ENCODE results near the gene TTPAL.

DNA sequence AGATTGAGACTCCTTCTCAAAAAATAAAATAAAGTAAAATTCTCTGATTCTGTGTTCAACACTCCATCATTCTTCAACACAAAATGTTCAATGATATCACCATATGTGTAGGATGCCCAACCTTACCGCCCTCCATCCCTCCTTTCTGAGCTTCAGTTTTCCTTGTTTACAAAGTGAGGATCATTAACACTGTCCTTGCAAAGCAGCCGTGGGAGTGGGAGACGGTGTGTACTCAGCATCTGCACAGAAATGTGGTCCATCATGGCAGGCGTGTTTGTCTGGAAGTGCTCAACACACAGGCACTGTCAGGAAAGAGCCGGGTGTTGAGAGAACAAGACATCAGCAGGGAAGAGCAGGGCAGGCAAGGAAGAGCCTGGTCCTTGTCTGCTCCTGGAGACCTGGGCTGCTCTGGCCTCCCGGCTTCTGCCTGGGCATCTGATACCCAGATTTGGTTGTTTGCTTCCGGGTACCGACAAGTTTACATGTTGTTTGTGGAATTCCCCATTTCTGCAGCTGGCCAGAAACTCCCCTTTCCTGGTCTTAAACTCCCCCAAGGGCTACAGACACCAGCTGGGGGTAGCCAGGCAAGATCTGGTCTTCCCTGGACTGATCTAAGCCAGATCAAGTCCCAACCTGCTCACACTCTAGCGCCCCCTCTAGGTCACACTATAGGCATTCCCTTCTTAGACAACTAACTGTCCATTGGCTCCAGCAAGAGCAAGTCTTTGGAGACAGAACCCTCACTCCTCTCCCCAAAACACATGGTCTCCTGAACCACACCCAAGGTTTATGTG lies 26.7 kb upstream of the TTPAL start:
- TF ChIP-seq MYC (IDR thresholded peaks at IDR 0.05; ENCODE audit: low read depth, low read length) = no peak
- TF ChIP-seq, protein P1, sequence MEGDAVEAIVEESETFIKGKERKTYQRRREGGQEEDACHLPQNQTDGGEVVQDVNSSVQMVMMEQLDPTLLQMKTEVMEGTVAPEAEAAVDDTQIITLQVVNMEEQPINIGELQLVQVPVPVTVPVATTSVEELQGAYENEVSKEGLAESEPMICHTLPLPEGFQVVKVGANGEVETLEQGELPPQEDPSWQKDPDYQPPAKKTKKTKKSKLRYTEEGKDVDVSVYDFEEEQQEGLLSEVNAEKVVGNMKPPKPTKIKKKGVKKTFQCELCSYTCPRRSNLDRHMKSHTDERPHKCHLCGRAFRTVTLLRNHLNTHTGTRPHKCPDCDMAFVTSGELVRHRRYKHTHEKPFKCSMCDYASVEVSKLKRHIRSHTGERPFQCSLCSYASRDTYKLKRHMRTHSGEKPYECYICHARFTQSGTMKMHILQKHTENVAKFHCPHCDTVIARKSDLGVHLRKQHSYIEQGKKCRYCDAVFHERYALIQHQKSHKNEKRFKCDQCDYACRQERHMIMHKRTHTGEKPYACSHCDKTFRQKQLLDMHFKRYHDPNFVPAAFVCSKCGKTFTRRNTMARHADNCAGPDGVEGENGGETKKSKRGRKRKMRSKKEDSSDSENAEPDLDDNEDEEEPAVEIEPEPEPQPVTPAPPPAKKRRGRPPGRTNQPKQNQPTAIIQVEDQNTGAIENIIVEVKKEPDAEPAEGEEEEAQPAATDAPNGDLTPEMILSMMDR (IDR thresholded peaks at IDR 0.05; ENCODE audit: extremely low read depth in 1 of 2, insufficient read depth in 1 of 2, low read depth in 1 of 2, low read length in 2 of 2) = peak; percentile 15 to 26
- TF ChIP-seq POLR2A (IDR thresholded peaks at IDR 0.05; ENCODE audit: low read depth, low read length) = no peak
- TF ChIP-seq GATA2 (IDR thresholded peaks at IDR 0.05; ENCODE audit: insufficient read depth, insufficient read length, low read depth, low read length) = no peak
- TF ChIP-seq FOS (IDR thresholded peaks at IDR 0.05; ENCODE audit: borderline replicate concordance, insufficient read depth, low read length) = no peak
- TF ChIP-seq, protein P2, sequence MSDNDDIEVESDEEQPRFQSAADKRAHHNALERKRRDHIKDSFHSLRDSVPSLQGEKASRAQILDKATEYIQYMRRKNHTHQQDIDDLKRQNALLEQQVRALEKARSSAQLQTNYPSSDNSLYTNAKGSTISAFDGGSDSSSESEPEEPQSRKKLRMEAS (IDR thresholded peaks at IDR 0.05; ENCODE audit: insufficient read depth, insufficient read length) = no peak
- no peak for TF ChIP-seq POLR2AphosphoS5 (IDR thresholded peaks at IDR 0.05; ENCODE audit: insufficient read depth, low read depth, low read length)
- no peak for TF ChIP-seq EZH2 (IDR thresholded peaks at IDR 0.05; ENCODE audit: borderline replicate concordance, low read depth, low read length, severe bottlenecking)

All from endothelial cell of umbilical vein (primary cell).